ENCODE results near the gene NAV2. TPM values are rescaled to one million over a fixed set of nuclear protein-coding genes. Genes with fewer than 3 reads are reported as not detected.

Gene NAV2
- total RNA-seq, 3 donors from 2014 or later: 21.9 to 65.9 (median 30.9) TPM

- no peaks in the 10 kb centered on the region for H3K36me3 ChIP-seq (ENCODE audit: low read depth)
- DNase-seq: no peak
- ATAC-seq: no peak
- TF ChIP-seq CTCF (IDR thresholded peaks at IDR 0.05): no peak
- H3K4me1 ChIP-seq (ENCODE audit: low read depth): no peaks in the 10 kb centered on the region
- intact Hi-C loops (cut with DNase I, micrococcal nuclease): no loop called here
- H3K4me3 ChIP-seq: no peak overlapping the region
- no peaks in the 10 kb centered on the region for H3K9me3 ChIP-seq
Observed at GRCh38 chr11:19940831-19941230, 228.2 kb downstream of the NAV2 start.

GRCh38 chr11:19946681-19947080 lies 234.0 kb downstream of the NAV2 start:
- no peaks in the 10 kb centered on the region for H3K4me1 ChIP-seq (ENCODE audit: low read depth)
- H3K9me3 ChIP-seq: no peaks in the 10 kb centered on the region
- ATAC-seq (no peak), DNase-seq (no peak)
- H3K4me3 ChIP-seq: no peak overlapping the region
- TF ChIP-seq CTCF (IDR thresholded peaks at IDR 0.05): no peak
- H3K36me3 ChIP-seq (ENCODE audit: low read depth): no peaks in the 10 kb centered on the region
- intact Hi-C loops (cut with DNase I, micrococcal nuclease): no loop called here

- Histone ChIP-seq H3K4me1 (ENCODE audit: low read depth) (no peaks in the 10 kb centered on the region), H3K9me3 (no peaks in the 10 kb centered on the region), H3K36me3 (ENCODE audit: low read depth) (no peaks in the 10 kb centered on the region), H3K4me3 (no peak overlapping the region)
- TF ChIP-seq CTCF (IDR thresholded peaks at IDR 0.05): no peak
- ATAC-seq (no peak), DNase-seq (no peak)
- intact Hi-C loops (cut with DNase I, micrococcal nuclease): no loop called here
Observed at GRCh38 chr11:19947537-19948114, 235.0 kb downstream of the NAV2 start.

GRCh38 chr11:19949606-19950005 lies 237.0 kb downstream of the NAV2 start:
- intact Hi-C loops (cut with DNase I, micrococcal nuclease): no loop called here
- DNase-seq (no peak), ATAC-seq (no peak)
- Histone ChIP-seq H3K4me1 (ENCODE audit: low read depth) (no peaks in the 10 kb centered on the region), H3K4me3 (no peak overlapping the region), H3K36me3 (ENCODE audit: low read depth) (no peaks in the 10 kb centered on the region), H3K9me3 (no peaks in the 10 kb centered on the region)
- no peak for TF ChIP-seq CTCF (IDR thresholded peaks at IDR 0.05)

GRCh38 chr11:19951558-19952115 lies 239.0 kb downstream of the NAV2 start:
- intact Hi-C loops (cut with DNase I, micrococcal nuclease): loop anchor here in 1 of 2 donors (1.0 kb wide), 1 partner anchor 160 kb away; no protein-coding TSS in a partner anchor
- H3K9me3 ChIP-seq: no peaks in the 10 kb centered on the region
- peak; percentile 82 for ATAC-seq
- no peaks in the 10 kb centered on the region for H3K36me3 ChIP-seq (ENCODE audit: low read depth)
- H3K4me3 ChIP-seq: no peak overlapping the region
- TF ChIP-seq CTCF (IDR thresholded peaks at IDR 0.05): peak; percentile 37
- DNase-seq: peak in 1 of 3 donors; percentile 29
- no peaks in the 10 kb centered on the region for H3K4me1 ChIP-seq (ENCODE audit: low read depth)

Data from mucosa of descending colon (tissue), 3 donors.